ENCODE results near the gene CRYBG1. TPM values are rescaled to one million over a fixed set of nuclear protein-coding genes. Genes with fewer than 3 reads are reported as not detected.

The CRYBG1 gene
- total RNA-seq, 2 donors from 2014 or later: 10.1 to 11.5 TPM

- DNase-seq (no peak), ATAC-seq (no peak)
- Histone ChIP-seq H3K4me3 (no peak overlapping the region), H3K27me3 (no peaks in the 10 kb centered on the region), H3K27ac (no peak overlapping the region), H3K4me1 (peaks cover 6% of the 10 kb centered on the region), H3K9me3 (no peaks in the 10 kb centered on the region), H3K36me3 (replicated peaks in 1 of 2; ENCODE audit: insufficient read depth in 1 of 2, low read depth in 2 of 2) (no peaks in the 10 kb centered on the region)
- intact Hi-C loops (cut with DNase I): no loop called here
- TF ChIP-seq POLR2A (IDR thresholded peaks at IDR 0.05): no peak
- TF ChIP-seq, protein P1, sequence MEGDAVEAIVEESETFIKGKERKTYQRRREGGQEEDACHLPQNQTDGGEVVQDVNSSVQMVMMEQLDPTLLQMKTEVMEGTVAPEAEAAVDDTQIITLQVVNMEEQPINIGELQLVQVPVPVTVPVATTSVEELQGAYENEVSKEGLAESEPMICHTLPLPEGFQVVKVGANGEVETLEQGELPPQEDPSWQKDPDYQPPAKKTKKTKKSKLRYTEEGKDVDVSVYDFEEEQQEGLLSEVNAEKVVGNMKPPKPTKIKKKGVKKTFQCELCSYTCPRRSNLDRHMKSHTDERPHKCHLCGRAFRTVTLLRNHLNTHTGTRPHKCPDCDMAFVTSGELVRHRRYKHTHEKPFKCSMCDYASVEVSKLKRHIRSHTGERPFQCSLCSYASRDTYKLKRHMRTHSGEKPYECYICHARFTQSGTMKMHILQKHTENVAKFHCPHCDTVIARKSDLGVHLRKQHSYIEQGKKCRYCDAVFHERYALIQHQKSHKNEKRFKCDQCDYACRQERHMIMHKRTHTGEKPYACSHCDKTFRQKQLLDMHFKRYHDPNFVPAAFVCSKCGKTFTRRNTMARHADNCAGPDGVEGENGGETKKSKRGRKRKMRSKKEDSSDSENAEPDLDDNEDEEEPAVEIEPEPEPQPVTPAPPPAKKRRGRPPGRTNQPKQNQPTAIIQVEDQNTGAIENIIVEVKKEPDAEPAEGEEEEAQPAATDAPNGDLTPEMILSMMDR (IDR thresholded peaks at IDR 0.05): no peak
- WGBS, 2 donors: 18 to 27% methylated on average over 1 of the region's 1 CpG
Measured at GRCh38 chr6:106380407-106380806, 19.9 kb downstream of the CRYBG1 start.

- WGBS, 2 donors: 96 to 100% methylated on average over 1 of the region's 1 CpG
- H3K27ac ChIP-seq: peak overlapping the region in 1 of 4 donors; percentile 38
Measured at GRCh38 chr6:106381223-106381622, 20.7 kb downstream of the CRYBG1 start.

DNA sequence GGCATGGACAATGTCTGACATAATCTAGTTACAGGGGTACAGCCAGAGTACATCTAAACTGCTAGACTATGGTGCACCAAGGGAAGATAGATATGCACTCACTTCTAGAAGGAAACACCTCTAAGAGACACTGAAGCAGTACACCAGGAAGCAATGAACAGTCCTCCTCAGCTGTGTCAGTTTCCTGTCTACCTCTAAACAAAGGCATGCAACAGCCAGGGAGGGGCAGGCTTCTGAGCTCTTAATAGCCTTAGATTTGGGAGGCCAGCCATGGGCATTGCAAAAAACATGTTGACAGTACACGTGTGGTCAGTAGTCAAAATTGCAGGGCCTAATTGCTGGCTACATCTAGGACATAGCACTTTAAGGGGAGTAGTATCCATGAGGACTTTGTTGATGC is 21.4 kb downstream of the CRYBG1 start:
- intact Hi-C loops (cut with DNase I): no loop called here

More at GRCh38 chr6:106381223-106381622, 20.7 kb downstream of the CRYBG1 start:
- H3K4me1 ChIP-seq: peaks cover 5% of the 10 kb centered on the region
- intact Hi-C loops (cut with DNase I): no loop called here
- H3K4me3 ChIP-seq: no peak overlapping the region
- H3K36me3 ChIP-seq (replicated peaks in 1 of 2; ENCODE audit: insufficient read depth in 1 of 2, low read depth in 2 of 2): no peaks in the 10 kb centered on the region
- DNase-seq: no peak
- H3K27me3 ChIP-seq: no peaks in the 10 kb centered on the region
- no peak for ATAC-seq
- TF ChIP-seq, protein P1 (IDR thresholded peaks at IDR 0.05): no peak
- no peak for TF ChIP-seq POLR2A (IDR thresholded peaks at IDR 0.05)
- H3K9me3 ChIP-seq: no peaks in the 10 kb centered on the region

DNA sequence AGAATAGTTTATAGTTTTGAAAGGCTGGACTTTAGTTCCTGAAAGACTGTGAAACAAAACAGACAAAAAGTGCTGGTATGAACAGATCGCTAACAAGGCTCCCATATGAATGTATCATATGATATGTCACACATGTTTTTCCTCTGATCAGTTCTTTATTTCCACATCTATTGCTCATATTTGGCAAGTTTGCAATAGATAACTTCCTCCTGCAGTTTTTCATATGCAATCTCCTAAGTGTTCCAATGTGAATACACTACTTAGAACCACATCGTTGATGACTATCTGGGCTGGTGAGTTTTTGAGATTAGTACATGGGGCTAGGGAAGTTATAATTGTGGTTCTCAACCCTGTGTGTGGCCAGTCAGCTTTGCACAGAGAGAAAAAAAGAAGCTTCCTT is 23.1 kb downstream of the CRYBG1 start:
- WGBS, 2 donors: 68 to 71% methylated on average over 2 of the region's 2 CpGs
- ATAC-seq: no peak
- no peak overlapping the region for H3K27ac ChIP-seq

More for the DNA sequence above, 21.4 kb downstream of the CRYBG1 start:
- no peak for TF ChIP-seq POLR2A (IDR thresholded peaks at IDR 0.05)
- TF ChIP-seq, protein P1 (IDR thresholded peaks at IDR 0.05): no peak
- H3K4me3 ChIP-seq: no peak overlapping the region
- DNase-seq: peak in 3 of 4 donors; percentile 23 to 33 (median 25)
- no peaks in the 10 kb centered on the region for H3K36me3 ChIP-seq (replicated peaks in 1 of 2; ENCODE audit: insufficient read depth in 1 of 2, low read depth in 2 of 2)
- no peaks in the 10 kb centered on the region for H3K27me3 ChIP-seq
- no peaks in the 10 kb centered on the region for H3K9me3 ChIP-seq
- no peaks in the 10 kb centered on the region for H3K4me1 ChIP-seq
- peak; percentile 56 for ATAC-seq
- H3K27ac ChIP-seq: peak overlapping the region in 1 of 4 donors; percentile 38
- 36 to 56% methylated on average over 1 of the region's 1 CpG for WGBS, 2 donors

DNA sequence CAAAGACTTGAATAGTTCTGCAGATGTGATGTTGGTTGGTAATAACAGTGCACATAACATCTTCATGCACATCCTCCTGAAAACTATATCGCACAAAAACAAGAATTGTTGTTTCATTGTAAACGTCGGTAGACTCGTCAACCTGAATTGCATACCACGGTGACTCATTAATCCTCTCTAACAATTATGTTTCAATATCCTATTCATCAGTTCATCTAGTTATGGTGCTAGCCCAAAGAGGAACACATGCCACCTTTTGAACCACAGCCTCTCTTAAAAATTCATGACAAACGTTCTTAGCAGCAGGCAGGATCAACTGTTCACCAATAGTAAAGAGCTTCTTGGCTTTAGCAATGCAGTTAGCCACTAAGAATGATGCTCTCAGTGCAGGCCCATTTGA is 25.0 kb downstream of the CRYBG1 start:
- no peak overlapping the region for H3K4me3 ChIP-seq
- 79 to 82% methylated on average over 6 of the region's 6 CpGs for WGBS, 2 donors
- H3K27ac ChIP-seq: no peak overlapping the region
- H3K27me3 ChIP-seq: no peaks in the 10 kb centered on the region
- no peaks in the 10 kb centered on the region for H3K9me3 ChIP-seq
- intact Hi-C loops (cut with DNase I): no loop called here
- no peak for DNase-seq
- TF ChIP-seq, protein P1 (IDR thresholded peaks at IDR 0.05): no peak
- no peak for TF ChIP-seq POLR2A (IDR thresholded peaks at IDR 0.05)
- ATAC-seq: no peak
- no peaks in the 10 kb centered on the region for H3K4me1 ChIP-seq
- no peaks in the 10 kb centered on the region for H3K36me3 ChIP-seq (replicated peaks in 1 of 2; ENCODE audit: insufficient read depth in 1 of 2, low read depth in 2 of 2)

More for the DNA sequence above, 23.1 kb downstream of the CRYBG1 start:
- H3K9me3 ChIP-seq: no peaks in the 10 kb centered on the region
- DNase-seq: no peak
- H3K27me3 ChIP-seq: no peaks in the 10 kb centered on the region
- H3K4me1 ChIP-seq: no peaks in the 10 kb centered on the region
- no peaks in the 10 kb centered on the region for H3K36me3 ChIP-seq (replicated peaks in 1 of 2; ENCODE audit: insufficient read depth in 1 of 2, low read depth in 2 of 2)
- H3K4me3 ChIP-seq: no peak overlapping the region
- TF ChIP-seq, protein P1 (IDR thresholded peaks at IDR 0.05): no peak
- TF ChIP-seq POLR2A (IDR thresholded peaks at IDR 0.05): no peak
- intact Hi-C loops (cut with DNase I): no loop called here

All from body of pancreas (tissue), 4 donors.